Fibroblast of upper back skin (primary cell): ENCODE measurements around the gene SAXO2.
"Not testable (repeated sequence)": the region's sequence is repeated elsewhere in the genome, so short reads cannot be mapped to it uniquely, and the experiment has no call there.

Experiments
- DNase-seq: peaks from one replicate; pipeline ENCODE4 v3.0.0-alpha.2; 2013

SAXO2 gene

DNA sequence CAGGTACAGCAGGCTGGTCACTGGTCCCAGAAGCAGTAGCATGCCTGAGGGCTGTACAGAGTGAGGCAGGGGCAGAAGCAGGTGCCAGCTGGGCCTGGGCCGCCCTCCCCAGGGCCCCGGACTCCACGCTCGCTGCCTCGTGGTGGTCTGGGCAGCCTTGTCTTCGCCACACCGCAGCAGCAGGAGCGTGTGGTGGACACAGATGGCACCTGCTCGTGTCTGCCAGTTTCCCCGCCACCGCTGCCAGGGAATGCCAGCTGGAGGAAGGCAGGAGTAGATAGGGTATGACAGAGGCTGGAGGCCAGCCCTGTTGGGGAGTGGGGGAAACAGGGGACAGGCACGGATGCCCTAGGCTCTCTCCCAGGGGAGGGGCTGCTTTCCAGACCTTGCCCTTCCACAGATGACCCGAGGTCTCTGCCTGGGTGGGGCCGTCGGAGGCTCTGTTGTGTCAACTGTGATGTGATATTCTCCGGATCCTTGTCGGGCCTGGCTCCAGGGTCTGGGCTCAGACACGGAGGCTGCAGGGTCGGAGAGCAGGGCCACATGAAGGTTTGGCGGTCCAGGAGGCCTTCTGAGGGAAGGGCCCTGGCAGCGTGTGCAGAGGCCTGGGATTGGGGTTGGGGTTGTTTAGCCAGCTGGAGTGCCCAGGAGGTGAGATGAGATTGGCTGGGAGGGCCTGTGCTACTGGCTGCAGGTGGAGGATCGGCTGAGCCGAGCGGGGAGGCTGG lies 53.1 kb downstream of the SAXO2 start:
- DNase-seq = no peak

DNA sequence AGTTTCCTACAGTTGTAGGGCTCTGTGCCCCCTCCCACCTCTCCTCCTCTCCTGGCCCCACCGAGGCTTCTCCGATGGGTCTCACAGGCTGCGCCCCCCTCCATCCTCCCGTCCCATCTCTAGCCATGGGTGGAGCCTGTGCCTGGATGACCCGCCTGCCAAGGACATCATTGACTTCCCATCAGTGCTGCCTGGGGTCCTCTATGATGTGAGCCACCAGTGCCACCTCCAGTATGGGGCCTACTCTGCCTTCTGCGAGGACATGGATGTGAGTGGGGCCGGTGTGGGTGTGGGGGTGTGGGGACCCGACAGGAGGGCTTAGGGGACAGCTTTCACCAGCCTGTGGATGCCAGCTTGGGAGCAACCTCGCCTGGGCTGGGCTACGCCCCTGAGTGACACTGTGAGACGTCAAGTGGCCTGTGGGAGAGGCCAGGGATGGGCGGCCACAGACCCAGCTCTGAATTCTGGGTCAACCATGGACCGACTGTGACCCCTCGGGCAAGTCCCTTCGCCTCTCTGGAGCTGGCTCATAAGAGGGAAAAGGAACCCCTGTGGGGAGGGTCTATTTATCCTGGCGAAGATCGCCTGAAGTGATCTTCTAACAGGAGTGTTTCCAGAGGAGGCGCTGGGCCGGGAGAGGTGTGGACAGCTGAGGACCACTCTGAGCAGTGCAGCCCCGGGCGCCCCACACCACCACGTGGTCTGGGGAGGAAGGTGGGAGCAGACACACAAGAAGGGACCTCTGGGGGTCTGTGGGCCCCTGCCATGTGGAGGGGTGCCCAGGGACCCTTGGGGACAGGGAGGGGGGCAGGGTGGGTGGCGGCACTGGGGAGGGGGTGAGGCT lies 53.9 kb downstream of the SAXO2 start:
- not testable (repeated sequence) for DNase-seq

DNA sequence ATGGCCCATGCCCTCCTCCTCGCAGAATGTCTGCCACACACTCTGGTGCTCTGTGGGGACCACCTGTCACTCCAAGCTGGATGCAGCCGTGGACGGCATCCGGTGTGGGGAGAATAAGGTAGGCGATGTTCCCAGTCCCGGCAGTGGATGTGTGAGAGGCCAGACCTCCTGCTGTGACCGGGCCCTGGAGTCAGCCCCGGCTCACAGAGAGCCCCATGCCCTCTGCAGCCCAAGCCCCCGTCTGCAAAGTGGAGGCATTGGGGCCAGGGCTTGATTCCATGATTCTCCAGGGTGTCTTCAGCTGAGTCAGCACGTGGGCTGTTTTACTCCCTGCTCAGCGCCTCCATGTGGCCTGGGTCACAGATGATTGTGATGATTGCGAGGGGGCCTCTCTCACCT lies 54.5 kb downstream of the SAXO2 start:
- DNase-seq = no peak

DNA sequence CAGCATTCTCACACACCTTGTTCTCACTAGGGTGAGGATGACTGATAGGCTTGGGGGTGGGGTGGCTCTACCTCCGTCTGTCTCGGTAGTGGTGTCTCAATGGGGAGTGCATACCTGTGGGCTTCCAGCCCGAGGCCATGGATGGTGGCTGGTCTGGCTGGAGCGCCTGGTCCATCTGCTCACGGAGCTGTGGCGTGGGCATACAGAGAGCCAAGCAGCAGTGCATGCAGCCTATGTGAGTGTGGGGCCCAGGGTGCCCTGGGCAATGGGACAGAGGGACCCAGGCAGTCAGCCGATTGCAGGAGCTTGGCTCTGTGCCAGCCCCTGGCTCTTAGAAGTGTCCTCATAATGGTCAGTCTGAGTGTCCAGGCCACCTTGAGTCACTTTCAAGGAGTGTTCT lies 54.9 kb downstream of the SAXO2 start:
- not testable (repeated sequence) for DNase-seq

DNA sequence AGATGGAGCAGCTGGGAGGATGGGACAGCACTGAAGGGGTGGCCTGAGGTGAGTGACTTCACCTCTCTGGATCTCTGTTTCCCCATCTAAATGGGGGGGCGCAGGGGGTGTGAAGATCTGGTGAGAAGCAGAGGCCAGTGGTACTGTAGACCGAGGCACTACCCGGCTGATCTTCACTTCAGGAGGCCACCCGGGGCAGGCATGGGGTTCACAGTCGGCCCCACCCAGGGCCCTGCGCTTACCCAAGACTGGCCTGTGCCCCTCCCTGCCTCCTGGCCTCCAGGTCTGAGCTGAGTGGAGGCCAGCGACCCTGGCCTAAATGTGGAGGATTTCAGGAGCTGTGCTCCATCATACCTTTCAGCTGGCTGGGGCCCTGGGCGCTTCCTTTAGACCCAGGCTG lies 55.7 kb downstream of the SAXO2 start:
- DNase-seq = not testable (repeated sequence)

DNA sequence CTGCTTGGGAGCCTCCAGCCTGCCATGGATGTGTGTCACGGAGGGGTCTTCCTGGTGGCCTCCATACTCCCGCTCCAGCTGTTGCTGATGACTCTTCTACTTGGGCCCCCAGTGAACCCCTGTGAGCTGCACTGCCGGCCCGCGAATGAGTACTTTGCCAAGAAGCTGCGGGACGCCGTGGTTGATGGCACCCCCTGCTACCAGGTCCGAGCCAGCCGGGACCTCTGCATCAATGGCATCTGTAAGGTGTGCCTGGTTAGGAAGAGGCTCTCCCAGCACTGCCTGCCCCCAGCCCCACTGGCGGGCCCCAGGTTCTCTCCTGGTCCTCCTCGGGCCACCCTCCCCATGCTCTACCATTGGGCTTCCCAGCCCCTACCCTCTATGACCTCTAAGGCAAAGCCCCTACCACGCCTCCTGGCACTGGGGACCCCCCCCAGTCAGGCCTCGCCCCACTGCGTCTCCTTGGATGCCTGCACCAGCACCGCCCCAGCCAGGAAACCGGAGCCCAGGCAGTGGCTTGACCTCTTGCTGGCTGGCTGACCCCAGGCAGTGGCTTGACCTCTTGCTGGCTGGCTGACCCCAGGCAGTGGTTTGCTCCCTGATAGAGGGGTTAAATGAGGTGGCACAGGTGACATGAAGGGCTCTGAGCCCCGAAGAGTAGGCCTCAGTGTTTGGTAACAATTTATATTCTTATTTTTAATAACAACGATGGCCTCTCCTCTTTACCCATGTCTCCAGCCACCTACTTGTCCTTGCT lies 57.1 kb downstream of the SAXO2 start:
- not testable (repeated sequence) for DNase-seq

DNA sequence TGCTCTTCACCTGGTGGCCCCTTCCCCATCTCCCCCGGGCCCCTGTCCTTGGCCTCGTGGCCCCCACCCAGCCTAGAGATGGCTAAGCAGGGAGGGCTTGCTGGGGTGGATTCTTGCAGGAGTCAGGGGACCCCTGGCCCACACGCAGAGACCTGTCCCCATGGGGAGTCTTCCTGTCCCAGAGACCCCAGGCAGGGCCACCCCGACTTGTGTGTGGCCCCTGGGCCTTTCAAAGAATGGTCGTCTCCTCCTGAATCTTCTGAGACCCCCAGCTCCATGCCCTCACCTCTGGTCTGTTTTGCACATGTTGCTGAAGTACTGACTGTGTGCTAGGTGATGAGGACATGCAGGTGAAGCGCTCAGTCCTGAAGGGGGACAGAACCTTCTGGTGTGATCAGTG lies 58.2 kb downstream of the SAXO2 start:
- DNase-seq = not testable (repeated sequence)

DNA sequence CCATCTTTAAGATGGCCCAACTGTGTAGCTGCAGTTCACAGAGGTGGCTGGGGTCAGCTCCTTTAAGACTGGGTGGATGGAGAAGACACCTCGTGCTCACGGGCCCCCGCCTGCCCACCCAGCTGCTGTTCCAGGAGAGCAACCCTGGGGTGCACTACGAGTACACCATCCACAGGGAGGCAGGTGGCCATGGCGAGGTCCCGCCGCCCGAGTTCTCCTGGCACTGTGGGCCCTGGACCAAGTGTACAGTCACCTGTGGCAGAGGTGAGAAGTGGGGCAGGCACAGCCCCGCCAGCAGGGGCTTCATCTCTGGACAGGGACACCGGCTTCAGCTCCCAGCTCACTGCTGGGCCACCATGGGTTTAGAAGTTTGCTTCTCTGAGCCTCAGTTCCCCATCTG lies 59.9 kb downstream of the SAXO2 start:
- not testable (repeated sequence) for DNase-seq

DNA sequence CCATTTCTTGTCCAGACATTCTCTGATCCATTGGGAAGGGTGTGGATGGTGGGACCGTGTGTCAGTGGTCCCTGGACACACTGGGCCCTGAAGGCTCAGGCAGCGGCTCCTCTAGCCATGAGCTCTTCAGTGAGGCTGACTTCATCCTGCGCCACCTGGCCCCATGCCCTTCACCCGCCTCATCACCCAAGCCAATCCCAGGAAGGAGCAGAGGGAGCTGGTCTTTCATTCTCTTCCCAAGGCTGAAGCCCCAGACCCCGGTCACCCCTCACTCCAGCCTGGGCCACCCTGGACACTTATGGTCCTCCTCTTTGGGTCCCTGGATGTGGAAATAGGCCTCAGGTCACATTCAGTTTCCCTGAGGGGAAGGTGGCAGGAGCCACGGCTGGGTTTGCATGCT lies 62.2 kb downstream of the SAXO2 start:
- not testable (repeated sequence) for DNase-seq

DNA sequence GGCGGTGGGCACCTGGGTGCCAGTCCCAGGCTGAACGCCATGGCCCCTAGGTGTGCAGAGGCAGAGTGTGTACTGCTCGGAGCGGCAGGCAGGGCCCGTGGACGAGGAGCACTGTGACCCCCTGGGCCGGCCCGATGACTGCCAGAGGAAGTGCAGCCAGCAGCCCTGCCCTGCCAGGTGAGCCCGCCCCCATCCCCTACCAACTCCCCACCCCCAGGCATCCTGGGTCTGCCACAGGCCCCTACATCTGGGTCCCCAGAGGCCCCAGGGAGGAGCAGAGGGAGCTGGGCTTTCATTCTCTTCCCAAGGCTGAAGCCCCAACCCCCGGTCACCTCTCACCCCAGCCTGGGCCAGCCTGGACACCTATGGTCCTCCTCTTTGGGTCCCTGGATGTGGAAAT lies 63.0 kb downstream of the SAXO2 start:
- DNase-seq = not testable (repeated sequence)

DNA sequence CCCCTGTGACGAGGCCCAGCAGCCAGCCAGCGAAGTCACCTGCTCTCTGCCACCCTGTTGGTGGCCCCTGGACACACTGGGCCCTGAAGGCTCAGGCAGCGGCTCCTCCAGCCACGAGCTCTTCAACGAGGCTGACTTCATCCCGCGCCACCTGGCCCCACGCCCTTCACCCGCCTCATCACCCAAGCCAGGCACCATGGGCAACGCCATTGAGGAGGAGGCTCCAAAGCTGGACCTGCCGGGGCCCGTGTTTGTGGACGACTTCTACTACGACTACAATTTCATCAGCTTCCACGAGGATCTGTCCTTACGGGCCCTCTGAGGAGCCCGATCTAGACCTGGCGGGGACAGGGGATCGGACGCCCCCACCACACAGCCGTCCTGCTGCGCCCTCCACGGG lies 64.3 kb downstream of the SAXO2 start:
- DNase-seq = not testable (repeated sequence)

DNA sequence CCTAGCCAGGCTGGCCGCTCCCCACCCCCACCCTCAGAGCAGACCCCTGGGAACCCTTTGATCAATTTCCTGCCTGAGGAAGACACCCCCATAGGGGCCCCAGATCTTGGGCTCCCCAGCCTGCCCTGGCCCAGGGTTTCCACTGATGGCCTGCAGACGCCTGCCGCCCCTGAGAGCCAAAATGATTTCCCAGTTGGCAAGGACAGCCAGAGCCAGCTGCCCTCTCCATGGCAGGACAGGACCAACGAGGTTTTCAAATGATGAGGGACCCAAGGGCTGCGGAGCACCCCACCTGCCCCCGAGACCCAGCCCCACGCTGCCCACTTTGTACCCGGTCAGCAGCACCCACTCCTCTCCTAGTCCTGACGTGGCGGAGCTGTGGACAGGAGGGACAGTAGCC lies 64.8 kb downstream of the SAXO2 start:
- DNase-seq = not testable (repeated sequence)

DNA sequence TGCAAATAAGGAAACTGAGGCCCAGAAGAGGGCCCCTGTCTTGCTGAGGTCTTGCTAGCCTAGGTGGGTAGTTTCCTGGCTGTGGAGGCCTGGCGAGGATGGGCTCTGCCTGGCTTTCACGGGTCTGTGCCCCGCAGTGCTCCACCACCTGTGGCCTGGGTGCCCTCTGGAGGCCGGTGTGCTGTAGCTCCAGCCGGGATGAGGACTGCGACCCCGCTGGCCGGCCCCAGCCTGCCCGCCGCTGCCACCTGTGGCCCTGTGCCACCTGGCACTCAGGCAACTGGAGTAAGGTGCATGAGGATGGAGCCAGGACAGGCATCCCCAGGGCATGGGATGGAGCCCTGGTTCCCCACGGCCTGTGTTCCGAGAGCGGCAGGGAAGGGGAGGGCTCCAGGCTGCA lies 66.4 kb downstream of the SAXO2 start:
- not testable (repeated sequence) for DNase-seq

DNA sequence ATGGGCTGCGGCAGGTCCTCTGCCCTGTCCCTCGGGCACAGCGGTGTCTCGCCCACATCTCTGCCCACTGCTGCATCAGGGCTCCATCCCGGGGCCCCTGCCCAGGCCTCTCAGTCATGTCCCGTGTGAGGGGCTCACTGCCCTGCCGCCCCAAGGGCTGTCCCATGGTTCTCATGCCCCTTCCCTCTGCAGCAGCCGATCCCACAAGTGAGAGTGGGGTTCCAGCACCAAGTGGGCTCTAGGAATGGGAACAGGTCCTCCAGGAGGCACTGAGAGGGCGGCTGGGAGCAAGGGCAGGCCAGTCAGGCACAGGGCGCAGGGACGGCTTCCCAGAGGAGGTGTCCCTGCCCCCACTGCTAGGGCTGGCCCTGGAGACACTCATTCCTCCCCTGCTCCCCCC lies 68.3 kb downstream of the SAXO2 start:
- DNase-seq = not testable (repeated sequence)

DNA sequence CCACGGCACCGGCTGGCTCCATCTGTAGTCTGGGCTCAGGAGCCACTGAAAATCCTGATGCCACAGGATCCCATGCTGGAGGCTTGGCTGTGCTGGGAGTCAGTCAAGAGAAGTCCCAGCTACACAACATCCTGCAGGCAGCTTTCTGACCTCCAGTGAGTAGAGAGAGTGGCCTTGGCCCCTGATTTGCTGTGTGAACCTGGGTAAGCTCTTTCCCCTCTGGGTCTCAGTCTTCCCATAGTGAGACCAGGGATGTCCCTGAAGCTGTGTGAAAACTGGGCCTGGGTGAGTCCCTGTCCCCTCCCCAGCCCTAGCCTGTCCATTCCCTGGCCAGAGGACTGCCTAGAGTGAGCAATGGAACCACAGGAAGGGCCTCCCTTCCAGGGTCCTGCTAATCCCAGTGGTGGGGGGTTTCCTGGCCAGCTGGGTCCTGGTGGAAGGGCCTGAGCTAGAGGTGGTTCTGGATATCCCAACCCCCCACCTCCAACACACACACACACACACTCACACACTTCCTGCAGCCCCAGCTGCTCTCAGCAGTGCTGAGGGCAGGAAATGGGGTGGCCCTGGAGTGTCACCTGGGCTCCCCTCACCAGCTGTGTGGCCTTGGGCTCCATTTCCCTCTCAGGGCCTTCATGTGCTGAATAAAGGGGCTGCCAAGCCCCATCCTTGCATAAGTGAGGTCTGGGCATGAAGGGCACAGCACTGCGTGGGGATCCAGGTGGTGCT lies 69.1 kb downstream of the SAXO2 start:
- DNase-seq = not testable (repeated sequence)

DNA sequence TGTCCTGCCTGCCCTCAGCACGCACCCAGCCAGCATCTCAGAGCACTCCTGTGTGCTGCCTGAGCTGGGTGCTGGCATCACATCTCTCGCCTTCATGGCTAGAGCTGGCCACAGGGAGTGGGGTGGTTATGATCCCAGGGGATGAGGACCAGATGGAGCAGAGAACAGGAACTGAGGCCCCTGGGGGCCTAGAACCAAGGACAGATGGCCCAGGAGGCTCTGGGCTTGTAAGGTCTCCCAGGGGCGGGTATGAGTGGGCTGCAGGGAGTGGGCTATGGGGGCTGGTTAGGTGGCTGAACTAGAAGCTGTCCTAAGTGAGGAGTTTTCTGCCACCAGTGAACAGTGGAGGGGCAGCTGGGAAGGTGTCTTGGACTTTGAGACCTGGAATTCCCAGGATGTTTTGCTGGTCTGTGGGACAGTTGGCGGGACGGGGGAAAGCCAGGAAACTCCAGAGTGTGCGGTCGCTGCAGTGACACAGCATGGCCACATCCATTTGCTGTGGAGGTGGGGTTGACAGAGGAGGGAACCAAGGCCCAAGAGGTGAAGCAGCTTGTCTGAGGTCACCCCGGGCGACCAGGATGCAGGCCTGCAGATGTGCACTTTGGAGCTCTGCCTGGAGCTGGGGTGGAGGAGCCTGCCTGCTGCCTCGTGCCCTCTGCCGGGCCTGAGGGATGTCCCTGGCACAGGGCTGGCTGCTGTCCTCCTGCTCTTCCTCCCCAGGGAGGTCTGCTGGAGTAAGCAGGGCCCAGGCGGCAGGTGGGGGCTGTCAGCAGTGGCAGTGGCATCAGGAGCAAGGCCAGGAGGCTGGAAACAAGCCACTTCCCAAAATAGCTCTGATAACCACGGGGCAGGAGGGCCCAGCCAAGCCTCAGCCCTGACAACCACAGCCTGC lies 70.3 kb downstream of the SAXO2 start:
- DNase-seq = not testable (repeated sequence)

DNA sequence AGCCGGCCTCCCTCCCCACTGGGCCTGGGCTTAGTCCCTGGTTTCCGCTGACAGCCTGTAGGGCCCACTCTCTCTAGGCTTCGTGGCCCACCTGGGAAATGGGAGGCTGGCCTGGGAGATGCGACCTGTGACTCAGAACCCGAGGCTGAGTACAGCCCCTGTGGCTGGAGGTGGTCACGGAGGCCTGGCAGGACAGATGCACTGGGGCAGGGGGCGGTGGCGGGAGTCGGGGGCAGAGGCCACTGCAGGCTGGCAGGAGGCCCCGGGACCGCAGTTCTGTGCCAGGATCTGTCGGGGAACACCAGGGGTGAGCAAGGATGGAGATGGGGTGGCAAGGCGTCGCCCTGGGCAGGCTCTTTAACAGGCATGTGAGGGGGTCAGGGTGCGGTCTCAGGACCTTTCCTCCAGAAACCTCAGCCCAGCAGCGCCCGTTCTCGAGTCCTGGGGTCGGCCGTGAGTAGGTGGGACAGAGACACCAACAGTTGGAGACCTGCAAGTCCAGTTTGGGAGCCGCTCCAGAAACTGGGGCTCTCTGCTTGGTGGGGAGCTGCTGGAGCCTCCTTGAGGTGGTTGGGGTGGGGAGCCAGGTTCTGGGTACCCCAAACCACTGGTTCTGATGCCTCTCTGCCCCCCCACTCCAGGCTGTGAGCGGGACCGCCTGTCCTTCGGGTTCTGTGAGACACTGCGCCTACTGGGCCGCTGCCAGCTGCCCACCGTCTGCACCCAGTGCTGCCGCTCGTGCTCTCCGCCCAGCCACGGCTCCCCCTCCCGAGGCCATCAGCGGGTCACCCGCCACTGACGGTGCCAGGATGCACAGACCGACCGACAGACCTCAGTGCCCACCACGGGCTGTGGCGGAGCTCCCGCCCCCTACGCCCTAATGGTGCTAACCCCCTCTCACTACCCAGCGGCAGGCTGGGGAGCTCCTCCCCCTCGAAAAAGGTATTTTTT lies 71.3 kb downstream of the SAXO2 start:
- not testable (repeated sequence) for DNase-seq
